K562 (cell line): Measurements from ENCODE around the gene CPLANE2. TPM values are rescaled to one million over a fixed set of nuclear protein-coding genes. Genes with fewer than 3 reads are reported as not detected.
A peak's percentile ranks its signal among the peaks of the same experiment; 100 is the strongest.

Experiments
- FOXJ3 ChIP-seq: sonication (generic); formaldehyde crosslinking; IDR thresholded peaks from 2 replicates; pipeline ENCODE4 v1.4.0; 2020; ENCODE audit warnings: mild to moderate bottlenecking, missing genetic modification reagents
- MCM7 ChIP-seq, 2 experiments: fragments of 450-650 bp; IDR thresholded peaks; 2 replicates each; pipeline ENCODE4 v1.6.1; 2016 to 2018
- THRAP3 ChIP-seq: fragments of 450-650 bp; IDR thresholded peaks from 2 replicates; pipeline ENCODE4 v1.6.1; 2016; ENCODE audit warnings: mild to moderate bottlenecking, inconsistent platforms, borderline replicate concordance
- ZBTB40 ChIP-seq, 2 experiments: fragments of 450-650 bp in 1 of 2; sonication (generic) in 1 of 2; formaldehyde crosslinking in 1 of 2; IDR thresholded peaks; 2 replicates each; pipeline versions ENCODE4 v1.7.1 to v1.9.0; 2016 to 2022; ENCODE audit warnings: inconsistent platforms in 1 of 2, mild to moderate bottlenecking in 1 of 2, missing genetic modification reagents in 1 of 2
- ZBTB7A ChIP-seq: IDR thresholded peaks from 2 replicates; pipeline ENCODE4 v1.6.1; 2011; ENCODE audit warnings: low read depth, mild to moderate bottlenecking, low read length, moderate library complexity, borderline replicate concordance; ENCODE audit not compliant: control insufficient read depth
- ZC3H4 ChIP-seq: sonication (generic); formaldehyde crosslinking; IDR thresholded peaks from 2 replicates; pipeline ENCODE4 v1.9.0; 2021; ENCODE audit warnings: missing genetic modification reagents, borderline replicate concordance
- ZNF263 ChIP-seq: sonication (generic); formaldehyde crosslinking; IDR thresholded peaks from 2 replicates; pipeline ENCODE4 v1.8.0; 2022; ENCODE audit warnings: mild to moderate bottlenecking, missing genetic modification reagents, borderline replicate concordance
- polyA plus RNA-seq, 8 experiments: library from polyadenylated mRNA; depleted of rRNA in 4 of 8; stranded (reverse) in 5 of 8; unstranded in 3 of 8; fragments of >200 nt; fragmentation: Nextera tagmentation in 2 of 8; fragmentation: Illumina TruSeq in 1 of 8; extraction: Ambion mirVana in 2 of 8; extraction: Trizol in 1 of 8; gene quantifications; 2 replicates each; pipeline versions ENCODE4 v1.2.1 to v1.2.3, GENCODE V29; 2011 to 2014; ENCODE audit warnings: inconsistent platforms in 1 of 8, missing spikeins in 1 of 8
- total RNA-seq, 7 experiments: library from RNA; depleted of rRNA in 6 of 7; stranded (reverse); fragments of >200 nt in 6 of 7; fragmentation: Illumina TruSeq in 2 of 7; extraction: Trizol in 2 of 7; gene quantifications; 2 replicates each; pipeline versions ENCODE4 v1.2.1 to v1.2.3, GENCODE V29; 2011 to 2021; ENCODE audit warnings: low replicate concordance in 1 of 7

Gene CPLANE2
- total and polyA plus RNA-seq, 9 of the 15 experiments (the other 6 are each of a cell fraction or from before 2014, with no cell fraction given) = 0.17 to 20.9 (median 8.1) TPM

- TF ChIP-seq ZBTB40 (IDR thresholded peaks at IDR 0.05) (no peak), ZBTB40 (CRISPR knock-in tag; IDR thresholded peaks at IDR 0.05) (no peak), ZBTB7A (peak; percentile 78; the same call in 1 of the 2 replicates), ZNF263 (no peak), THRAP3 (no peak), ZC3H4 (CRISPR knock-in tag) (no peak), FOXJ3 (no peak), MCM7 (IDR thresholded peaks at IDR 0.05) (no peak)
Observed at GRCh38 chr1:16187748-16188401, 49.1 kb downstream of the CPLANE2 start (continued).
